KMS-11 (cell line): ENCODE measurements around the gene ACADSB.

ENCODE experiments used
- H2AFZ ChIP-seq: fragments of 200-600 bp; sonication (generic); 2 replicates; pipeline ENCODE4 v1.6.1; 2016; ENCODE audit warnings: antibody characterized with exemption, mixed run types, low read depth
- H3K27ac ChIP-seq: fragments of 200-600 bp; sonication (generic); 2 replicates; pipeline ENCODE4 v1.6.1; 2016; ENCODE audit warnings: mild to moderate bottlenecking, mixed run types
- H3K27me3 ChIP-seq: fragments of 200-600 bp; sonication (generic); 2 replicates; pipeline ENCODE4 v1.6.1; 2017; ENCODE audit warnings: mild to moderate bottlenecking, low read depth, mixed run types, moderate library complexity; ENCODE audit not compliant: insufficient read depth
- H3K36me3 ChIP-seq: fragments of 200-600 bp; sonication (generic); 2 replicates; pipeline ENCODE4 v1.6.1; 2017; ENCODE audit warnings: mild to moderate bottlenecking, mixed run types; ENCODE audit not compliant: insufficient read depth
- H3K4me1 ChIP-seq: fragments of 200-600 bp; sonication (generic); 2 replicates; pipeline ENCODE4 v1.6.1; 2016; ENCODE audit warnings: mild to moderate bottlenecking, low read depth, mixed run types; ENCODE audit not compliant: poor library complexity, severe bottlenecking
- H3K4me2 ChIP-seq: fragments of 200-600 bp; sonication (generic); 2 replicates; pipeline ENCODE4 v1.7.0; 2016; ENCODE audit warnings: mild to moderate bottlenecking, mixed run types
- H3K4me3 ChIP-seq: fragments of 200-600 bp; sonication (generic); IDR thresholded peaks from 2 replicates; pipeline ENCODE4 v1.6.1; 2017; ENCODE audit warnings: low read depth, low read length, mixed read lengths; ENCODE audit not compliant: insufficient read depth
- H3K79me2 ChIP-seq: fragments of 200-600 bp; sonication (generic); 2 replicates; pipeline ENCODE4 v1.6.1; 2016; ENCODE audit warnings: low read depth, mixed run types; ENCODE audit not compliant: insufficient read depth
- H3K9ac ChIP-seq: fragments of 200-600 bp; sonication (generic); 2 replicates; pipeline ENCODE4 v1.6.1; 2016; ENCODE audit warnings: mild to moderate bottlenecking, mixed run types
- H4K20me1 ChIP-seq: fragments of 200-600 bp; sonication (generic); 2 replicates; pipeline ENCODE4 v1.6.1; 2016; ENCODE audit warnings: mild to moderate bottlenecking, mixed run types; ENCODE audit not compliant: insufficient read depth
- CTCF ChIP-seq: fragments of 200-600 bp; sonication (generic); conservative IDR thresholded peaks from 2 replicates; pipeline ENCODE4 v1.6.1; 2017; ENCODE audit warnings: low read depth, mild to moderate bottlenecking, antibody characterized with exemption, low read length, moderate library complexity, mixed read lengths

ACADSB gene

GRCh38 chr10:123027861-123028260 is 19.1 kb downstream of the ACADSB start:
- Histone ChIP-seq H2AFZ (no peak overlapping the region), H3K4me3 (no peak overlapping the region), H3K79me2 (no peaks in the 10 kb centered on the region), H3K36me3 (no peaks in the 10 kb centered on the region), H4K20me1 (no peaks in the 10 kb centered on the region), H3K9ac (no peak overlapping the region), H3K4me1 (no peaks in the 10 kb centered on the region), H3K27me3 (no peaks in the 10 kb centered on the region), H3K27ac (no peak overlapping the region), H3K4me2 (no peak overlapping the region)
- no peak for TF ChIP-seq CTCF

DNA sequence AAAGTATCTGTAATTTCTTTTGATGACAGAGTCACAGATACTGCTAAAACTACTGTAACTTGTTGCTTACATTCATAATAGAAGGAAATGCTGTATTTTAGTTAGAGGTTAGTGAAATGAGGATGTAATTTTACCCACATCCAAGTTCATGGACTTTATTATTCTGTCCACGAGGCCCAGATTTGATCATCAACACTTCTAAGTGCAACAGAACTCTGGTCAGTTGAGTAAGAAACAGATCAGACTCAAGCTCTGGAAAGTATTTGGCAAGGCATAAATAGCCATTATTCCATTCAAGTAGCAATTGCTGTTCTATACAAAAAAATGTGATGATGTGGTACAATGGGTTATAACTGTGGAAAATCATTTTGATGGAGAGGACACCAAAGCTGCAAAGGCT is 22.3 kb downstream of the ACADSB start:
- H3K4me2 ChIP-seq = no peak overlapping the region
- no peak overlapping the region for H3K9ac ChIP-seq
- H2AFZ ChIP-seq = no peak overlapping the region
- no peak for TF ChIP-seq CTCF
- H4K20me1 ChIP-seq = no peaks in the 10 kb centered on the region
- no peaks in the 10 kb centered on the region for H3K4me1 ChIP-seq
- no peak overlapping the region for H3K27ac ChIP-seq
- no peak overlapping the region for H3K4me3 ChIP-seq
- H3K79me2 ChIP-seq = no peaks in the 10 kb centered on the region
- H3K27me3 ChIP-seq = no peaks in the 10 kb centered on the region
- no peaks in the 10 kb centered on the region for H3K36me3 ChIP-seq

DNA sequence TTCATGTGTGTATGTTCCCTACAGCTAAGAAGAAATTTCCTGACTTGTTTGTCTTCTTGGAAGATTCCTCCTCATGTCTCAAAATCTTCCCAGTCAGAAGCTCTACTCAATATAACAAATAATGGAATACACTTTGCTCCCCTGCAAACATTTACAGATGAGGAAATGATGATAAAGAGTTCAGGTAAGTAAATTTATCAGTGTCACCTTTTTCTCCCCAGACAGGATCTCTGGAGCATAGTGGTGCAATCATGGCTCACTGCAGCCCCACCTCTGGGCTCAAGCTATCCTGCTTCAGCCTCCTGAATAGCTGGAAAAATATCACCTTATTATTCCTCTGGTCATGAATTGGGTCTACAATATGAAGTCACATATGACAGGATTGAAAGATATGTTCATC is 25.5 kb downstream of the ACADSB start:
- no peak for TF ChIP-seq CTCF
- Histone ChIP-seq H3K79me2 (no peaks in the 10 kb centered on the region), H3K4me1 (peaks cover 5% of the 10 kb centered on the region), H3K4me3 (no peak overlapping the region), H2AFZ (no peak overlapping the region), H4K20me1 (no peaks in the 10 kb centered on the region), H3K27me3 (no peaks in the 10 kb centered on the region), H3K36me3 (no peaks in the 10 kb centered on the region), H3K4me2 (no peak overlapping the region), H3K27ac (no peak overlapping the region), H3K9ac (no peak overlapping the region)

DNA sequence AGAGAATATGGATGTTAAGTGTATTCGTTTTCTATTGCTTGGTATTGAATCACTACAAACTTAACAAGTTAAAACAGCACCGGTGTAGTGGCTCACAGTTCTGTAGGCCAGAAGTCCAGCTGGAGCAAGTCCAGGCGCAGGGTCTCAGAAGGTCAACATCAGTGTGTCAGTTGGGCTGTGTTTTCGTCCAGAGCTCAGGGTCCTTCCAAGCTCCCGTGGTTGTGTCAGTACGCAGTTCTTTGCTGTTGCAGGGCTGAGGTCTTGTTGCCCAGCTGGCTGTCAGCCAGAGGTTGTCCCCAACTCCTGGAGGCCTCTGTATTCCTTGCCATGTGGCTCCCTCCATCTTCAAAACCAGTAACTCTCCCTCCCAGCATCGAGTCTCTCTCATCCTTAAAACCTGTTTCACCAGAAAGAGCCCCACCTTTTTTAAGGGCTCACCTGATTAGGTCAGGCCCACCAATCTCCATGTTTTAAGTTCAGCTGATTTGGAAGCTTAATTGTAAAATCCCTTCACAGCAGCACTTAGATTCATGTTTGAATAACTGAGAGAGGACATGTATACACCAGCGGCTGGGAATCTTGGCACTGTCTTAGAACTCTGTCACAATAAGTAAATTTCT is 26.8 kb downstream of the ACADSB start:
- no peaks in the 10 kb centered on the region for H4K20me1 ChIP-seq
- H3K4me2 ChIP-seq = no peak overlapping the region
- no peak overlapping the region for H3K27ac ChIP-seq
- no peak overlapping the region for H2AFZ ChIP-seq
- H3K36me3 ChIP-seq = no peaks in the 10 kb centered on the region
- no peaks in the 10 kb centered on the region for H3K79me2 ChIP-seq
- H3K4me3 ChIP-seq = no peak overlapping the region
- peaks cover 12% of the 10 kb centered on the region for H3K4me1 ChIP-seq
- no peak overlapping the region for H3K9ac ChIP-seq
- no peaks in the 10 kb centered on the region for H3K27me3 ChIP-seq
- no peak for TF ChIP-seq CTCF
